Muscle of back (tissue), 11 donors: Measurements from ENCODE around the gene CREBL2. TPM values are rescaled to one million over a fixed set of nuclear protein-coding genes. Genes with fewer than 3 reads are reported as not detected.

Source experiments
- DNase-seq, 3 donors: peaks; one replicate each; pipeline versions ENCODE4 v3.0.0 to v3.0.0-alpha.2; 2013
- polyA plus RNA-seq, 10 donors: library from polyadenylated mRNA; unstranded; fragments of 120-200 nt; gene quantifications; one replicate each; pipeline ENCODE4 v1.2.1, GENCODE V29; 2013; ENCODE audit not compliant: insufficient read length in 10 of 10

Gene CREBL2
- polyA plus RNA-seq, 10 donors: 9.8 to 13.7 (median 11.5) TPM

DNA sequence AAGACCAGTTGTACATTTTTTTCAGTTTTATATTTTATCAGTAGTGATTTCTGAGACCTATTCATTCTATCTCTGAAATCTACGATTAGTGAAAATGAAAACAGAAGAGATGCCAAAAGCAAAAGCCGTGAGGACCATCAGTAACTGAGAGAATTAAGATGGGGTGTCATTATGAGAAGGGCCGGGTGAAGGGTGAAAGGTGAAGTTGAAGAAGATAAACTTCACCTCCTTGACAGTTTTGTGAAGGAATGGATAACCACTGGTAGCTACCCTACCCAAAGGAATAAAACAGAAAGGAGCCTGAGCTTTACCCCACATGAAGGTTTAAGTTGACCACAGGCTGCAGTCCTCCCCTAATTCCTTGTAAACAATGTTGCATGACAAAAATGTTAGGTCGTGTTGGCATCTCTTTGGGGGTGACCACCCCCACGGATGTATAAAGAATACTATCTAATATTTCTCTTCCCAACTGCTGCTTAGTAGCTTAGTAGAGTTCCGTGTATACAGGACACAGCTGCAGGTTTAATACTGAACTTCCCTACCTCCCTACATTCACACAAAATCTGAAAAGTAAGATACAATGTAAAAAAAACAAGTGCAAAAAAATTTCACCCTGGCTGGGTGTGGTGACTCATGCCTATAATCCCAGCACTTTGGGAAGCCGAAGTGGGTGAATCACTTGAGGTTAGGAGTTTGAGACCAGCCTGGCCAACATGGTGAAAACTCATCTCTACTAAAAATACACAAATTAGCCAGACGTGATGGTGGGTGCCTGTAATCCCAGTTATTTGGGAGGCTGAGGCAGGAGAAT, 60.4 kb downstream of the CREBL2 start:
- DNase-seq: no peak

GRCh38 chr12:12673296-12673695, 61.6 kb downstream of the CREBL2 start:
- DNase-seq: no peak

- no peak for DNase-seq
Measured at GRCh38 chr12:12676605-12677004, 64.9 kb downstream of the CREBL2 start.

DNA sequence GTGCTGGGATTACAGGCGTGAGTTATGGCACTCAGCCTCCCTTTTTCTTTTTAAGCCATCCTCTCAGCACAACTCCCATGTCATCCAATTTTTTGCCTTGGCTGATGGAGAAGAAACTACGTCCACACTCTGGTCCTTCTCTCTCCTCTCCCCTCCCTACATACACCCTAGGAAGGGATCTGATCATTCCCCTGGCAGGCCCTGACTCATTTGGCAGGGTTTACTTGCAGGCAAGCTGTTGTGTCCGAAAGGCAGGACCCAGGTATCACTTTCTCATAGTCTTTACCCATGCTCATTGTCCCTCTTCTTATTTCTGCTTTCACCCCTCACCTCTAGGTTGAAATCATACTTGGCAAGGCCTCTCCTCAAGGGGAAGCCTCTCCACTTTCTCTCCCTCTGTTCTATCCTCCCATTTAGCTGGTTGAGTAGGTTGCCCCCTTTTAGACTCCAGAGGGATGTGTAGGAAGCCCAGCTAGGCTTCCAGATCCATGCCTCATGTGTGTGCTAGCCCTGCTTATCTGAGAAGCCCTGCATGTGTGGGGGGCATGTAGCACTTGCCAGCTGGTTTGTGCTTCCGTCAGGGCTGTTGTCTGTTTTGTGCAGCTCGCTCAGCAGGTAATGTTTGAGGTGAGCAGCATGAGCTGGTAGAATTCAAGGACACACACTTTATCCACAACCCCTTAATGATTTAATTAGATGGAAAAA, 69.5 kb downstream of the CREBL2 start:
- no peak for DNase-seq

DNA sequence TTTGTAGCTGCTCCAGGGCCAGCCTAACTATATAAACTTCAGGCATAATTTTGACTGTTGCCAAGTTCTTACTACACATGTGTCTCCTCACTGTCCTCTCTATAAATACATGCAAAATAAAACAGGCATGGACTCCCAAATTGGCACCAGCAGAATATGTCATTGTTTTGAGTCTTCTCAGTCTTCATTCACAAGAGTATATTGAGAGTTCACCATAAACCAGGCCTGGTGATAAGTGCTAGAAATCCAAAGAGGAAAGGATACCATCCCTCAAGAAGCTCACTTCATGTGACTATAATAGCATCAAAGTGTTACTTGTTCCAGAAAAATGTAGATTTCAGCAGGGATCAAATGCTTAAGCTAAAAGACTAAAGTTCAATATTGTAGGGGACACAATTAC, 70.6 kb downstream of the CREBL2 start:
- no peak for DNase-seq

- DNase-seq: no peak
Measured at GRCh38 chr12:12683136-12683697, 71.5 kb downstream of the CREBL2 start.

DNA sequence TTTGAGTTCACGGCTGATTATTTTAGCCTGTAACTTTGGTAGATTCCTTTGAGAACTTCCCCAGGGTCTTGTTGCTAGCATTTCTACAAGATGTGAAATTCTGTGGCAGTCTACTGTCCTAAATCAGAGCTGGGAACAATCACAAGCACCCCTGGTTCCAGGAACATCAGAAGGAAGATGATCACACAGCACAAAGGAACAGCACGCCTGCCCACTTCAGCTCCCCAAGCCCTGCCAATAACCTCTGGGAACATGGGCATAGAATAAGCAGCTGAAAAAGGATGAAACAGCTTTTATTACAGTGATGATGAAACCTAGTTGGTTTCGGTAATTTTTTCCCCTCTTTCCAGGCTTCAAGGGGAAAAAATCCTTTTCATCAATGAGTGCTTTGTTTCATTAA, 72.0 kb downstream of the CREBL2 start:
- no peak for DNase-seq

DNA sequence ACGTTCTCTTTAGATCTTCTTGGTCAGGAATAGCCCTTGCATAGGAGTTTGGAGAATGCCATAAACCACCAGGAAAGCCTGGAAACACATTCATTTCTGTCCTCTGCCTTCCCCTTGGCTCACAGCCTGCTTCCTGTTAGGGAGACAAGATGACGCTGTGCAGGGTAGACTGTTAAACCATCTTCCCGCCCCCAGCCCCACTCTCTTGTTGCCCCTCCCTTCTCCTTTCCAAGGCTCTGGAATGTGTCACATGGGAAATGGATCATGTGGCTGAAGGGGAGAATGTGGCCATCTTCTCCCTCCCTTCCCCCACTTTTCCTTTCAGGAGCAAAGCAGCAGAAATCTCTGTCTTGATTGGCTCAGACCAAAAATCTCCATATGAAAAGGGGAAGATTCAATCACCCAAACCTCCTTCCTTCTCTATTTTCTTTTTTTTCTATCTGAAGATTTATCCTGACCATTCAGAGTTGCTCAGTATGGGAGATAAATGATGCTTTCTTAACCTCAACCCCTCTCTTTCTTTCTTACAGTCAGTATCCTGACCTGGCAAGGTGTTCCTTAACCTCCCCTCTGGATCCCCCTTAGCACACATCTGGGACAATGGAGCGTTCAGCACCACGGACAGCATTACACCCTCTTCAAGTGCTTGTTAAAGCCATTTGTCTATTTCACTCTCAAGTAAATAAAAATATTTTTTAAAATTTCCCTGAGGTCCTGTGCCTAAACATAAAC, 72.9 kb downstream of the CREBL2 start:
- peak; percentile 44 to 69 (median 55) for DNase-seq

GRCh38 chr12:12685305-12685704, 73.6 kb downstream of the CREBL2 start:
- no peak for DNase-seq

- DNase-seq: no peak
Measured at GRCh38 chr12:12686472-12686871, 74.8 kb downstream of the CREBL2 start.

GRCh38 chr12:12686925-12687324, 75.2 kb downstream of the CREBL2 start:
- DNase-seq: peak in 1 of 3 donors; percentile 30

DNA sequence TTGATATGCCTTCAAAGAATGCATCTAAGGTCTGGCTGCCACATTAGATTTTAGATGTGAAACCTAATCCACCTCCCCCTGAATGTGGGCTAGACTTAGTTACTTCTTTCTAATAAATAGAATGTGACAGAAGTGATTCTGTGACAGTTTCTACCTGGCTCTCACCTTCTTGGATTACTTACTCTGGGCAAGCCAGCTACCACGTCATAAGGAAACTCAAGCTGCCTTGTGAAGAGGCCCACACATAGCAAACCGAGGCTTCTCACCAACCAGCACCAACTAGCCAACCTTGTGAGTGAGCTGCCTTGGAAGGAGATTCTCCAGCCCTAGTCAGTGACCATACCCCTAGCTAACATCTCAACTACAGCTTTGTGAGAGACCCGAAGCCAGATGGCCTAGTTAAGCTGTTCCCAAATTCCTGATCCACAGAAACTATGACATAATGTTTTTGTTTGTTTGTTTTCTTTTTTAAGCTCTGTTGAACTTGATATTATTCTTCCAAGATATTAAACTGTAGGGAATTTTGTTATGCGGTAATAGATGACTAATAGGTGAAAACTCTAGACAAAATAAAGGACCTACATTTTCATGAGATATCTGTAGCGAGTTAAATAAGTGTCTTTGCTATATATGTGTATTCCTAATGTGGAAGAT, 78.1 kb downstream of the CREBL2 start:
- no peak for DNase-seq

- DNase-seq: no peak
Measured at GRCh38 chr12:12691549-12691948, 79.9 kb downstream of the CREBL2 start.

GRCh38 chr12:12693111-12693671, 81.5 kb downstream of the CREBL2 start:
- DNase-seq: no peak

Other genes starting within 250 kb of the CREBL2 start
- 10 to 100 TPM; 24.9 to 39.8 (median 31.3) TPM for gene DUSP16, start 49.0 kb upstream of the CREBL2 start, polyA plus RNA-seq
- 1 to 10 TPM in 3 of 10 donors, under 1 TPM in 7; 0.49 to 1.4 (median 0.84) TPM for gene GPR19, start 84.3 kb downstream of the CREBL2 start, polyA plus RNA-seq
- gene CDKN1B, start 105.5 kb downstream of the CREBL2 start, polyA plus RNA-seq: 10 to 100 TPM; 45.7 to 63.9 (median 49.4) TPM
- gene APOLD1, start 173.8 kb downstream of the CREBL2 start, polyA plus RNA-seq: 10 to 100 TPM in 6 of 10 donors, 1 to 10 TPM in 4; 6.9 to 22.2 (median 11.3) TPM
- 10 to 100 TPM; 45.6 to 60.6 (median 52.8) TPM for gene DDX47, start 201.5 kb downstream of the CREBL2 start, polyA plus RNA-seq